GM23338 (cell line): Measurements from ENCODE around the gene BCL2A1. TPM values are rescaled to one million over a fixed set of nuclear protein-coding genes. Genes with fewer than 3 reads are reported as not detected.

Source experiments
- ATAC-seq: fragments of 200-7000 bp; cut with Tn5 transposase; 3 replicates; pipeline ENCODE4 v1.9.1; 2020
- DNase-seq: peaks from one replicate; pipeline ENCODE4 v3.0.0-alpha.2; 2015; ENCODE audit warnings: low spot score
- H2AFZ ChIP-seq: fragments of 200-600 bp; sonication (generic); 2 replicates; pipeline ENCODE4 v1.8.0; 2016; ENCODE audit warnings: antibody characterized with exemption, mild to moderate bottlenecking, moderate library complexity
- H3F3A ChIP-seq: fragments of 200-600 bp; sonication (generic); replicated peaks from 2 replicates; pipeline ENCODE4 v1.8.0; 2017; ENCODE audit warnings: antibody characterized with exemption, mixed run types, low read depth
- H3K27ac ChIP-seq: fragments of 200-600 bp; sonication (generic); 2 replicates; pipeline ENCODE4 v1.6.1; 2016; ENCODE audit warnings: low read depth
- H3K27me3 ChIP-seq: fragments of 200-600 bp; sonication (generic); 2 replicates; pipeline ENCODE4 v1.8.0; 2016; ENCODE audit warnings: mild to moderate bottlenecking, mixed run types, moderate library complexity; ENCODE audit not compliant: insufficient read depth
- H3K36me3 ChIP-seq: fragments of 200-600 bp; sonication (generic); 2 replicates; pipeline ENCODE4 v1.8.0; 2016; ENCODE audit warnings: mild to moderate bottlenecking; ENCODE audit not compliant: insufficient read depth
- H3K4me1 ChIP-seq: fragments of 200-600 bp; sonication (generic); 2 replicates; pipeline ENCODE4 v1.8.0; 2016; ENCODE audit warnings: mild to moderate bottlenecking, moderate library complexity; ENCODE audit not compliant: insufficient read depth
- H3K4me2 ChIP-seq: fragments of 200-600 bp; sonication (generic); 2 replicates; pipeline ENCODE4 v1.7.1; 2017; ENCODE audit warnings: mixed run types
- H3K4me3 ChIP-seq: fragments of 200-600 bp; sonication (generic); 2 replicates; pipeline ENCODE4 v1.6.1; 2016; ENCODE audit warnings: mixed run types
- H3K79me2 ChIP-seq: fragments of 200-600 bp; sonication (generic); replicated peaks from 2 replicates; pipeline ENCODE4 v1.8.0; 2017; ENCODE audit warnings: mild to moderate bottlenecking; ENCODE audit not compliant: insufficient read depth
- H3K9me2 ChIP-seq: fragments of 200-600 bp; sonication (generic); 2 replicates; pipeline ENCODE4 v1.8.0; 2017; ENCODE audit not compliant: insufficient read depth
- H4K20me1 ChIP-seq: fragments of 200-600 bp; sonication (generic); replicated peaks from 2 replicates; pipeline ENCODE4 v1.8.0; 2017; ENCODE audit warnings: mild to moderate bottlenecking; ENCODE audit not compliant: insufficient read depth
- H3K27ac Mint-ChIP-seq: 2 replicates; pipeline ENCODE4 v1.8.0; 2020; ENCODE audit warnings: inconsistent platforms, mild to moderate bottlenecking, moderate library complexity, mixed read lengths
- H3K27me3 Mint-ChIP-seq: 3 replicates; pipeline ENCODE4 v1.8.0; 2022; ENCODE audit warnings: low read depth, mild to moderate bottlenecking, moderate library complexity, mixed read lengths, inconsistent platforms; ENCODE audit not compliant: insufficient read depth, poor library complexity
- H3K36me3 Mint-ChIP-seq: 3 replicates; pipeline ENCODE4 v1.8.0; 2021; ENCODE audit warnings: low read depth, mild to moderate bottlenecking, inconsistent platforms, moderate library complexity, mixed read lengths
- H3K4me1 Mint-ChIP-seq: 3 replicates; pipeline ENCODE4 v1.8.0; 2020; ENCODE audit warnings: mild to moderate bottlenecking, inconsistent platforms, mixed read lengths
- H3K4me3 Mint-ChIP-seq: 3 replicates; pipeline ENCODE4 v1.8.0; 2021; ENCODE audit warnings: moderate library complexity, mild to moderate bottlenecking, inconsistent platforms, mixed read lengths
- H3K9me3 Mint-ChIP-seq: 3 replicates; pipeline ENCODE4 v1.8.0; 2020; ENCODE audit warnings: moderate library complexity, mild to moderate bottlenecking, inconsistent platforms, mixed read lengths
- CREB1 ChIP-seq: fragments of 250-450 bp; sonication (Bioruptor Pico); IDR thresholded peaks from 2 replicates; pipeline ENCODE4 v1.5.0; 2020; ENCODE audit warnings: low read depth, mild to moderate bottlenecking, moderate library complexity
- ETS1 ChIP-seq: IDR thresholded peaks from 2 replicates; pipeline ENCODE4 v1.6.1; 2016; ENCODE audit warnings: antibody characterized with exemption
- EZH2 ChIP-seq: fragments of 200-600 bp; sonication (generic); IDR thresholded peaks from one replicate; pipeline ENCODE4 v1.8.0; 2017; ENCODE audit warnings: antibody characterized with exemption, mild to moderate bottlenecking, low read depth; ENCODE audit not compliant: unreplicated experiment
- EZH2phosphoT487 ChIP-seq: fragments of 200-600 bp; sonication (generic); IDR thresholded peaks from one replicate; pipeline ENCODE4 v1.8.1; 2018; ENCODE audit warnings: antibody characterized with exemption; ENCODE audit not compliant: unreplicated experiment
- JUNB ChIP-seq: IDR thresholded peaks from one replicate; pipeline ENCODE4 v1.6.1; 2016; ENCODE audit warnings: antibody characterized with exemption; ENCODE audit not compliant: unreplicated experiment
- NANOG ChIP-seq: IDR thresholded peaks from 2 replicates; pipeline ENCODE4 v1.6.1; 2016; ENCODE audit warnings: antibody characterized with exemption, borderline replicate concordance
- POLR2AphosphoS5 ChIP-seq: IDR thresholded peaks from 2 replicates; pipeline ENCODE4 v1.6.1; 2016; ENCODE audit warnings: antibody characterized with exemption, low read depth
- STAT1 ChIP-seq: IDR thresholded peaks from one replicate; pipeline ENCODE4 v1.6.1; 2016; ENCODE audit warnings: antibody characterized with exemption; ENCODE audit not compliant: unreplicated experiment
- ZNF114 ChIP-seq: fragments of 250-450 bp; sonication (Bioruptor Pico); IDR thresholded peaks from 2 replicates; pipeline ENCODE4 v1.5.0; 2020; ENCODE audit warnings: mild to moderate bottlenecking, moderate library complexity
- ZNF331 ChIP-seq: fragments of 250-450 bp; sonication (Bioruptor Pico); IDR thresholded peaks from 2 replicates; pipeline ENCODE4 v1.5.0; 2020; ENCODE audit warnings: low read depth, mild to moderate bottlenecking, moderate library complexity
- polyA plus RNA-seq: library from polyadenylated mRNA; unstranded; fragments of >200 nt; fragmentation: Nextera tagmentation; extraction: Ambion mirVana; gene quantifications from 2 replicates; pipeline ENCODE4 v1.2.1, GENCODE V29; 2016
- total RNA-seq: library from RNA; depleted of rRNA; stranded (reverse); fragments of >200 nt; shearing (Covaris generic); gene quantifications from 2 replicates; pipeline ENCODE4 v1.2.3, GENCODE V29; 2014
- TF ChIP-seq, protein P1 (sequence below): fragments of 250-450 bp; sonication (Bioruptor Pico); IDR thresholded peaks from 2 replicates; pipeline ENCODE4 v1.5.0; 2020; ENCODE audit warnings: mild to moderate bottlenecking, moderate library complexity
- TF ChIP-seq, protein P2 (sequence below): IDR thresholded peaks from one replicate; pipeline ENCODE4 v1.6.1; 2018; ENCODE audit warnings: antibody characterized with exemption; ENCODE audit not compliant: unreplicated experiment
- TF ChIP-seq, protein P3 (sequence below), 2 experiments: fragments of 200-600 bp in 1 of 2; sonication (generic) in 1 of 2; conservative IDR thresholded peaks; 2 replicates each; pipeline versions ENCODE4 v1.5.1 to v1.6.1; 2016 to 2017; ENCODE audit warnings: antibody characterized with exemption in 2 of 2, low read depth in 2 of 2, mild to moderate bottlenecking in 2 of 2, moderate library complexity in 1 of 2

BCL2A1 gene
- total and polyA plus RNA-seq, 2 experiments from 2014 or later, result not detected

DNA sequence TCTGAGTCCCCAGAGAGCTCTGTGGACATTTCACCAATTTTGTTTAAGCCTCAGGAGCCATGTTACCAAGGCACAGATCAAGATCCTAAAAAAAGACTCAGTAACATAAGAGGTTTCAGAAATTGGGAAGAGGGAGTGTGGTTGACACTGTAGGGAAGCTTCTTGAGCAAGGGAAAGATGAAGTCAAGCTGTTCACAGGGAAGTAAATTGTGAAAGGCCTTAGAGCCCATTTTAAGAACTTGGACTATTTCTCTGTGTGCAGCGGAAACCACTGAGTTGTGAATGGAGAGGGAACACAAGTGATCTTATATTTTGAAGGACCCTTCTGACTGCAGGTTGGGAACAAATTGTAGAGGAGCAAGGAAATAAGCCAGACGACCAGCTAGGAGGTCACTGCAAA is 18.7 kb downstream of the BCL2A1 start:
- Mint-ChIP-seq H3K4me3 (no peak overlapping the region), H3K36me3 (no peaks in the 10 kb centered on the region)
- no peaks in the 10 kb centered on the region for H3F3A ChIP-seq

More for the DNA sequence above, 18.7 kb downstream of the BCL2A1 start:
- Mint-ChIP-seq H3K9me3 (no peaks in the 10 kb centered on the region; the same call in 2 of the 3 replicates), H3K4me1 (peaks cover 5% of the 10 kb centered on the region; the same call in 1 of the 3 replicates), H3K27ac (no peak overlapping the region), H3K27me3 (peaks cover 1% of the 10 kb centered on the region)
- ATAC-seq, result no peak
- Histone ChIP-seq H4K20me1 (no peaks in the 10 kb centered on the region), H3K4me1 (no peaks in the 10 kb centered on the region), H2AFZ (peak overlapping the region; percentile 72; the same call in 1 of the 2 replicates), H3K4me3 (no peak overlapping the region), H3K36me3 (no peaks in the 10 kb centered on the region), H3K79me2 (no peaks in the 10 kb centered on the region), H3K27ac (no peak overlapping the region), H3K4me2 (no peak overlapping the region), H3K9me2 (no peaks in the 10 kb centered on the region; the same call in 1 of the 2 replicates), H3K27me3 (no peaks in the 10 kb centered on the region)
- TF ChIP-seq ZNF331 (CRISPR knock-in tag), result no peak
- TF ChIP-seq, protein P1, sequence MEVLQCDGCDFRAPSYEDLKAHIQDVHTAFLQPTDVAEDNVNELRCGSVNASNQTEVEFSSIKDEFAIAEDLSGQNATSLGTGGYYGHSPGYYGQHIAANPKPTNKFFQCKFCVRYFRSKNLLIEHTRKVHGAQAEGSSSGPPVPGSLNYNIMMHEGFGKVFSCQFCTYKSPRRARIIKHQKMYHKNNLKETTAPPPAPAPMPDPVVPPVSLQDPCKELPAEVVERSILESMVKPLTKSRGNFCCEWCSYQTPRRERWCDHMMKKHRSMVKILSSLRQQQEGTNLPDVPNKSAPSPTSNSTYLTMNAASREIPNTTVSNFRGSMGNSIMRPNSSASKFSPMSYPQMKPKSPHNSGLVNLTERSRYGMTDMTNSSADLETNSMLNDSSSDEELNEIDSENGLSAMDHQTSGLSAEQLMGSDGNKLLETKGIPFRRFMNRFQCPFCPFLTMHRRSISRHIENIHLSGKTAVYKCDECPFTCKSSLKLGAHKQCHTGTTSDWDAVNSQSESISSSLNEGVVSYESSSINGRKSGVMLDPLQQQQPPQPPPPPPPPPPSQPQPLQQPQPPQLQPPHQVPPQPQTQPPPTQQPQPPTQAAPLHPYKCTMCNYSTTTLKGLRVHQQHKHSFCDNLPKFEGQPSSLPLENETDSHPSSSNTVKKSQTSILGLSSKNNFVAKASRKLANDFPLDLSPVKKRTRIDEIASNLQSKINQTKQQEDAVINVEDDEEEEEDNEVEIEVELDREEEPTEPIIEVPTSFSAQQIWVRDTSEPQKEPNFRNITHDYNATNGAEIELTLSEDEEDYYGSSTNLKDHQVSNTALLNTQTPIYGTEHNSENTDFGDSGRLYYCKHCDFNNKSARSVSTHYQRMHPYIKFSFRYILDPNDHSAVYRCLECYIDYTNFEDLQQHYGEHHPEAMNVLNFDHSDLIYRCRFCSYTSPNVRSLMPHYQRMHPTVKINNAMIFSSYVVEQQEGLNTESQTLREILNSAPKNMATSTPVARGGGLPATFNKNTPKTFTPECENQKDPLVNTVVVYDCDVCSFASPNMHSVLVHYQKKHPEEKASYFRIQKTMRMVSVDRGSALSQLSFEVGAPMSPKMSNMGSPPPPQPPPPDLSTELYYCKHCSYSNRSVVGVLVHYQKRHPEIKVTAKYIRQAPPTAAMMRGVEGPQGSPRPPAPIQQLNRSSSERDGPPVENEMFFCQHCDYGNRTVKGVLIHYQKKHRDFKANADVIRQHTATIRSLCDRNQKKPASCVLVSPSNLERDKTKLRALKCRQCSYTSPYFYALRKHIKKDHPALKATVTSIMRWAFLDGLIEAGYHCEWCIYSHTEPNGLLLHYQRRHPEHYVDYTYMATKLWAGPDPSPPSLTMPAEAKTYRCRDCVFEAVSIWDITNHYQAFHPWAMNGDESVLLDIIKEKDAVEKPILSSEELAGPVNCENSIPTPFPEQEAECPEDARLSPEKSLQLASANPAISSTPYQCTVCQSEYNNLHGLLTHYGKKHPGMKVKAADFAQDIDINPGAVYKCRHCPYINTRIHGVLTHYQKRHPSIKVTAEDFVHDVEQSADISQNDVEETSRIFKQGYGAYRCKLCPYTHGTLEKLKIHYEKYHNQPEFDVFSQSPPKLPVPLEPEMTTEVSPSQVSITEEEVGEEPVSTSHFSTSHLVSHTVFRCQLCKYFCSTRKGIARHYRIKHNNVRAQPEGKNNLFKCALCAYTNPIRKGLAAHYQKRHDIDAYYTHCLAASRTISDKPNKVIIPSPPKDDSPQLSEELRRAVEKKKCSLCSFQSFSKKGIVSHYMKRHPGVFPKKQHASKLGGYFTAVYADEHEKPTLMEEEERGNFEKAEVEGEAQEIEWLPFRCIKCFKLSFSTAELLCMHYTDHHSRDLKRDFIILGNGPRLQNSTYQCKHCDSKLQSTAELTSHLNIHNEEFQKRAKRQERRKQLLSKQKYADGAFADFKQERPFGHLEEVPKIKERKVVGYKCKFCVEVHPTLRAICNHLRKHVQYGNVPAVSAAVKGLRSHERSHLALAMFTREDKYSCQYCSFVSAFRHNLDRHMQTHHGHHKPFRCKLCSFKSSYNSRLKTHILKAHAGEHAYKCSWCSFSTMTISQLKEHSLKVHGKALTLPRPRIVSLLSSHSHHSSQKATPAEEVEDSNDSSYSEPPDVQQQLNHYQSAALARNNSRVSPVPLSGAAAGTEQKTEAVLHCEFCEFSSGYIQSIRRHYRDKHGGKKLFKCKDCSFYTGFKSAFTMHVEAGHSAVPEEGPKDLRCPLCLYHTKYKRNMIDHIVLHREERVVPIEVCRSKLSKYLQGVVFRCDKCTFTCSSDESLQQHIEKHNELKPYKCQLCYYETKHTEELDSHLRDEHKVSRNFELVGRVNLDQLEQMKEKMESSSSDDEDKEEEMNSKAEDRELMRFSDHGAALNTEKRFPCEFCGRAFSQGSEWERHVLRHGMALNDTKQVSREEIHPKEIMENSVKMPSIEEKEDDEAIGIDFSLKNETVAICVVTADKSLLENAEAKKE, result no peak
- TF ChIP-seq POLR2AphosphoS5, result no peak
- TF ChIP-seq ETS1, result no peak
- TF ChIP-seq CREB1 (CRISPR knock-in tag), result no peak
- TF ChIP-seq, protein P2, sequence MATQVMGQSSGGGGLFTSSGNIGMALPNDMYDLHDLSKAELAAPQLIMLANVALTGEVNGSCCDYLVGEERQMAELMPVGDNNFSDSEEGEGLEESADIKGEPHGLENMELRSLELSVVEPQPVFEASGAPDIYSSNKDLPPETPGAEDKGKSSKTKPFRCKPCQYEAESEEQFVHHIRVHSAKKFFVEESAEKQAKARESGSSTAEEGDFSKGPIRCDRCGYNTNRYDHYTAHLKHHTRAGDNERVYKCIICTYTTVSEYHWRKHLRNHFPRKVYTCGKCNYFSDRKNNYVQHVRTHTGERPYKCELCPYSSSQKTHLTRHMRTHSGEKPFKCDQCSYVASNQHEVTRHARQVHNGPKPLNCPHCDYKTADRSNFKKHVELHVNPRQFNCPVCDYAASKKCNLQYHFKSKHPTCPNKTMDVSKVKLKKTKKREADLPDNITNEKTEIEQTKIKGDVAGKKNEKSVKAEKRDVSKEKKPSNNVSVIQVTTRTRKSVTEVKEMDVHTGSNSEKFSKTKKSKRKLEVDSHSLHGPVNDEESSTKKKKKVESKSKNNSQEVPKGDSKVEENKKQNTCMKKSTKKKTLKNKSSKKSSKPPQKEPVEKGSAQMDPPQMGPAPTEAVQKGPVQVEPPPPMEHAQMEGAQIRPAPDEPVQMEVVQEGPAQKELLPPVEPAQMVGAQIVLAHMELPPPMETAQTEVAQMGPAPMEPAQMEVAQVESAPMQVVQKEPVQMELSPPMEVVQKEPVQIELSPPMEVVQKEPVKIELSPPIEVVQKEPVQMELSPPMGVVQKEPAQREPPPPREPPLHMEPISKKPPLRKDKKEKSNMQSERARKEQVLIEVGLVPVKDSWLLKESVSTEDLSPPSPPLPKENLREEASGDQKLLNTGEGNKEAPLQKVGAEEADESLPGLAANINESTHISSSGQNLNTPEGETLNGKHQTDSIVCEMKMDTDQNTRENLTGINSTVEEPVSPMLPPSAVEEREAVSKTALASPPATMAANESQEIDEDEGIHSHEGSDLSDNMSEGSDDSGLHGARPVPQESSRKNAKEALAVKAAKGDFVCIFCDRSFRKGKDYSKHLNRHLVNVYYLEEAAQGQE, result no peak
- TF ChIP-seq ZNF114 (CRISPR knock-in tag), result no peak
- TF ChIP-seq STAT1, result no peak
- no peak for TF ChIP-seq NANOG
- no peak for TF ChIP-seq JUNB
- no peak for TF ChIP-seq EZH2phosphoT487
- TF ChIP-seq, protein P3, sequence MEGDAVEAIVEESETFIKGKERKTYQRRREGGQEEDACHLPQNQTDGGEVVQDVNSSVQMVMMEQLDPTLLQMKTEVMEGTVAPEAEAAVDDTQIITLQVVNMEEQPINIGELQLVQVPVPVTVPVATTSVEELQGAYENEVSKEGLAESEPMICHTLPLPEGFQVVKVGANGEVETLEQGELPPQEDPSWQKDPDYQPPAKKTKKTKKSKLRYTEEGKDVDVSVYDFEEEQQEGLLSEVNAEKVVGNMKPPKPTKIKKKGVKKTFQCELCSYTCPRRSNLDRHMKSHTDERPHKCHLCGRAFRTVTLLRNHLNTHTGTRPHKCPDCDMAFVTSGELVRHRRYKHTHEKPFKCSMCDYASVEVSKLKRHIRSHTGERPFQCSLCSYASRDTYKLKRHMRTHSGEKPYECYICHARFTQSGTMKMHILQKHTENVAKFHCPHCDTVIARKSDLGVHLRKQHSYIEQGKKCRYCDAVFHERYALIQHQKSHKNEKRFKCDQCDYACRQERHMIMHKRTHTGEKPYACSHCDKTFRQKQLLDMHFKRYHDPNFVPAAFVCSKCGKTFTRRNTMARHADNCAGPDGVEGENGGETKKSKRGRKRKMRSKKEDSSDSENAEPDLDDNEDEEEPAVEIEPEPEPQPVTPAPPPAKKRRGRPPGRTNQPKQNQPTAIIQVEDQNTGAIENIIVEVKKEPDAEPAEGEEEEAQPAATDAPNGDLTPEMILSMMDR (conservative IDR thresholded peaks at IDR 0.05; ENCODE audit: low read depth in 2 of 2), result no peak
- no peak for TF ChIP-seq EZH2
- DNase-seq, result no peak
